ENCODE measurements around the gene HOXB6. TPM values are rescaled to one million over a fixed set of nuclear protein-coding genes. Genes with fewer than 3 reads are reported as not detected.

Gene HOXB6
- total RNA-seq, 1 donor from 2014 or later: 11.5 TPM

DNA sequence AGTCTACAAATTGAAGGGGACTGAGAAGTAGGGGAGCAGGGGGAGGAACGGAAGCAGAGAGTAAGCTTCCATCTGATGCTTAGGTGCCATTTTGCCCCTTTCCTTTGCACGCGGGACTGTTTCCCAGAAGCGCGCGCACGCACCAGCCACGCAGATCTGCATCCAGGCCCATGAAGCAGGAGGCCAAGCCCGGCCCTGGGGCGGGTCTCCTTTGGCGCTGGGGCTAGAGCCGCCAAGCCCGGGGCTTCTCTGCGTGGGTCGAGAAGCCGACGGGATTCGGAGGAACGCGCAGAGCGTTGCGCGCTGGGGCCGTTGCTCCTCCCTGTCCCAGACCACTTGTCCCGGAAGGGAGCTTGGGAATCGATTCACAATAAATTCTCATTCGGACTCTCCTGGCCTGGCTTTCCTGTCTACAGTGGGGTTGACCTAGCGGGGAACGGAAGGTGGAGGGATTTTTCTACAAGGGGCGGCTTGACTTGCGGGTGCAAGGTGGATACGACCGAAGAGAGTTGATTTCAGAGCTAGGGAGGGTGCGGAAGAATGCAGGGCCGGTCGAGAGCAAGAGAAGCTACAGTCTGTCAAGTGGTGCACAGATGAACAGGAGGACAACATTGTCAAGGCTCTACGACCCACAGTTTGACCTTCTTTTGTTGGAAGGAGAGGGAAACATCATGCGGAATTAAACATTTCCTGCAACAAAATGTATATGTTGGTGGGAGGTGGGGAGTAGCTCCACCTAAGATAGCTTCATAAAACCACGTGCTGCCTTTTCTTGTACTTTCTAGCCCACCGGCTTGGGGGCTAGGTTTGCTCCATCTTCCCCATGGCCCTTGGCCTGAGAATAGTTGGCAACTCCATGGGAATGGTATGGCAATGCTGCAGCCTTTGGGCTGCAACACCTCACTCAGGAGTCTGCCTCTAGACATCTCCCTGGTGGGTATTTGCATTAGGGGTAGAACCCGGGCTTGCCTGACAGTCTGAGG lies 16.9 kb upstream of the HOXB6 start:
- peak overlapping the region; percentile 86 for H3K4me3 Mint-ChIP-seq
- H3K27me3 Mint-ChIP-seq (ENCODE audit: low read depth): peaks cover 99% of the 10 kb centered on the region
- peaks cover 12% of the 10 kb centered on the region for H3K36me3 Mint-ChIP-seq (ENCODE audit: low read depth)
- no peak for DNase-seq (ENCODE audit: low read depth, low spot score)
- H3K27ac Mint-ChIP-seq (ENCODE audit: unreplicated experiment): peak overlapping the region; percentile 90
- H3K4me1 Mint-ChIP-seq: peaks cover 9% of the 10 kb centered on the region
- H3K9me3 Mint-ChIP-seq: no peaks in the 10 kb centered on the region
- TF ChIP-seq, protein P1, sequence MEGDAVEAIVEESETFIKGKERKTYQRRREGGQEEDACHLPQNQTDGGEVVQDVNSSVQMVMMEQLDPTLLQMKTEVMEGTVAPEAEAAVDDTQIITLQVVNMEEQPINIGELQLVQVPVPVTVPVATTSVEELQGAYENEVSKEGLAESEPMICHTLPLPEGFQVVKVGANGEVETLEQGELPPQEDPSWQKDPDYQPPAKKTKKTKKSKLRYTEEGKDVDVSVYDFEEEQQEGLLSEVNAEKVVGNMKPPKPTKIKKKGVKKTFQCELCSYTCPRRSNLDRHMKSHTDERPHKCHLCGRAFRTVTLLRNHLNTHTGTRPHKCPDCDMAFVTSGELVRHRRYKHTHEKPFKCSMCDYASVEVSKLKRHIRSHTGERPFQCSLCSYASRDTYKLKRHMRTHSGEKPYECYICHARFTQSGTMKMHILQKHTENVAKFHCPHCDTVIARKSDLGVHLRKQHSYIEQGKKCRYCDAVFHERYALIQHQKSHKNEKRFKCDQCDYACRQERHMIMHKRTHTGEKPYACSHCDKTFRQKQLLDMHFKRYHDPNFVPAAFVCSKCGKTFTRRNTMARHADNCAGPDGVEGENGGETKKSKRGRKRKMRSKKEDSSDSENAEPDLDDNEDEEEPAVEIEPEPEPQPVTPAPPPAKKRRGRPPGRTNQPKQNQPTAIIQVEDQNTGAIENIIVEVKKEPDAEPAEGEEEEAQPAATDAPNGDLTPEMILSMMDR (conservative IDR thresholded peaks at IDR 0.05): no peak

DNA sequence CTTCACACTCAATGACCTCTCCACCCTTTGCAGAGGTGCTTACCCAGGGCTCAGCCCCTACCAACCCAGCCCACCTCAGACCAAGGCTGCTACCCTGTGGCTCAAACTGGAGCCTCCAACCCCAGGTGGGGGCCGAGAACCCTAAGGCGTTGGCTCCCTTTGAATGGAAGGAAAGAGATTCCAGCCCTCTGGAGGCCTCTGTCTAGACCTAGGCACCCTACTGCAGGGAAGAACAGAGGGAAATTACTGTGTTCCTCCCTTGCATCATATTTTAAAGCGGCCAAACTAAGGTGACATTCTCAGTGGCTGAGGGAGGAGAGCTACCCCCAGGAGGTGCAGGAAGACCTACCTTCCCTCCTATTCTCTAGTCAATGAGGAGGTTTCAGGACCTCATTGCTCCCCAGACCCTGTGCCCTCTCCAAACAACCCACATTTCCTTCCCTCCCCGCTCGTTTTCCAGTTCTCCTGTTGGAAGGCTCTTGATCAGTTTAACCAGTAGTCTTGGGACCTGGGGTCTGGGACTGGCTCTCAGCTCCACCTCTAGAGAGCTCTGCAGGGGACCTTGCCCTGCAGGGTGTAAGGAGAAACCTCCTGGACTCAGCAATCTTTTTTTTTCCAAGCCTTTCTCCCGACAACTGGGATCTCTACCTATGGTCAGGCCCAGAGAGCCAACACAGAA lies 15.8 kb upstream of the HOXB6 start:
- DNase-seq (ENCODE audit: low read depth, low spot score): no peak
- Mint-ChIP-seq H3K4me1 (peaks cover 9% of the 10 kb centered on the region), H3K9me3 (no peaks in the 10 kb centered on the region), H3K4me3 (peak overlapping the region; percentile 86), H3K36me3 (ENCODE audit: low read depth) (peaks cover 10% of the 10 kb centered on the region), H3K27me3 (ENCODE audit: low read depth) (peaks cover 100% of the 10 kb centered on the region), H3K27ac (ENCODE audit: unreplicated experiment) (no peak overlapping the region)
- TF ChIP-seq, protein P1 (conservative IDR thresholded peaks at IDR 0.05): no peak

DNA sequence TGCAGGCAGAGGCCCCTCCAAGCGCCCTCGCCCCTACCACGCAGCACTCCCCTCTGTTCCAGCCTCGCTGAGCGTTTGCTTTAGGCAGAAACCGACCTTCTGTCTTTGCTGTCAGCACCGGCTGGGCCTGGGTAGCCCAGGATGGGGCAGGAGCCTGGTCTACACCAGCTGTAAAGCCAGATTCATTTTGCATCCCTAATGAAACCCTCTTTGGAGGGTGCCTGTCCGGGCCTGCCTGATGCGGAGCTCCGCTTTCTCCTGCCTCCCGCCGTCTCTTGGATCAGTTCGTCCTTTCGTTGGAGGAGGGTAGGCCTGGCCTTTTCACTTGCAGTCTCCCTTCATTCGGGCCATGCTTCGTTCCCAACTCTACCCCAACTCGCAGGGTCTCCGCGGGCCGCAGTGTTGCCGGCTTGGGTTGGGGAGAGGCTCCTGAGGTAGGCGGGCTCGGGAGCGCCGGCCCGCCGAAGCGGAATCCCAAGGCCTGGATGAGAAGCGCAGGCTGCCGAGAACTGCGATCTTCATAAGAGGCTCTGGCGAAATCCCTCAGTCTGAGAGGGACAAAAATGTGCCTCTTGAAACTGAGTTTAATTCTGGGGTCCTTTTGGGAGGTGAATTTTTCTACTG lies 15.2 kb upstream of the HOXB6 start:
- H3K4me3 Mint-ChIP-seq: peak overlapping the region; percentile 86
- TF ChIP-seq, protein P1 (conservative IDR thresholded peaks at IDR 0.05): no peak
- H3K27me3 Mint-ChIP-seq (ENCODE audit: low read depth): peaks cover 100% of the 10 kb centered on the region
- peaks cover 9% of the 10 kb centered on the region for H3K4me1 Mint-ChIP-seq
- no peak overlapping the region for H3K27ac Mint-ChIP-seq (ENCODE audit: unreplicated experiment)
- H3K9me3 Mint-ChIP-seq: no peaks in the 10 kb centered on the region
- H3K36me3 Mint-ChIP-seq (ENCODE audit: low read depth): peaks cover 10% of the 10 kb centered on the region
- no peak for DNase-seq (ENCODE audit: low read depth, low spot score)

DNA sequence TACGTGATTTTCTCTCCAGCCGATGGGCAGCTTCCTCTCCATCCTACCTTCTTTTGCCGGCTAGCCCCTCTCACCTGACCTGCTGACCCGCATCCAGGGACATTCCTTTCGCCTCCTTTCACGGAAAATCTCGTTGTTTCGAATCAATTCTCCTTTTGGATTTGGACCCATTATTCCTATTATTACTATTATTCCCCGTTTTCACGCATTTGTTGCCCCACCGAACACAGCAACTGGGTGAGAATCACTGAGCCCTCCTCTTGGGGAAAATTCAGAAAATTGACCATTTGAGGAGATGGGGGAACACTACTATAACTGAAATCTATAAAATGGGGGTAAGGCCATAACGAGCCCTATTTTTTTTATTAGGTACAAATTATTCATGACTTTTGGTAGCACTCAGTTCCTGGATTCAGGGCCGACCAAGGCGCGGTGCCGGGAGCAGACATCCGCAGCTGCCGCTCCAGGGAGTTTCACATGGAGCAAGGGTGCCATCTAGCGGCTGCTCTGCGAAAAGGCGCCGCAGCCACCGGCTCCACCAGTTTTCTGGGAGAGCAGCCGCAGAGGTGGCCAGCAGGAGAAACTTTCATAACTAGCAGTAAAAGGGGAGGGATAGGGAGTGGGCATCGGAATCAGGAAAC lies 13.6 kb upstream of the HOXB6 start:
- Mint-ChIP-seq H3K36me3 (ENCODE audit: low read depth) (peaks cover 12% of the 10 kb centered on the region), H3K4me1 (peaks cover 9% of the 10 kb centered on the region), H3K9me3 (no peaks in the 10 kb centered on the region), H3K4me3 (peak overlapping the region; percentile 88), H3K27ac (ENCODE audit: unreplicated experiment) (peak overlapping the region; percentile 97), H3K27me3 (ENCODE audit: low read depth) (peaks cover 100% of the 10 kb centered on the region)
- DNase-seq (ENCODE audit: low read depth, low spot score): peak; percentile 96
- TF ChIP-seq, protein P1 (conservative IDR thresholded peaks at IDR 0.05): peak; percentile 100
